DOHH2 (cell line): Measurements from ENCODE around the gene PIGN.

ENCODE experiments used
- CTCF ChIP-seq: fragments of 200-600 bp; sonication (generic); IDR thresholded peaks from one replicate; pipeline ENCODE4 v1.5.1; 2014; ENCODE audit warnings: antibody characterized with exemption, mild to moderate bottlenecking, low read depth, low read length; ENCODE audit not compliant: poor library complexity, severe bottlenecking
- EZH2phosphoT487 ChIP-seq: fragments of 200-600 bp; sonication (generic); IDR thresholded peaks from 2 replicates; pipeline ENCODE4 v1.6.1; 2017; ENCODE audit warnings: borderline replicate concordance, mild to moderate bottlenecking, antibody characterized with exemption, low read length, moderate library complexity, mixed read lengths

GRCh38 chr18:62138461-62139235 lies 48.2 kb downstream of the PIGN start:
- no peak for TF ChIP-seq CTCF
- TF ChIP-seq EZH2phosphoT487 = no peak
